ENCODE measurements around the gene ENHO.
"Not testable (repeated sequence)": the region's sequence is repeated elsewhere in the genome, so short reads cannot be mapped to it uniquely, and the experiment has no call there.

Gene ENHO

GRCh38 chr9:34506623-34507022, 16.2 kb downstream of the ENHO start:
- DNase-seq (ENCODE audit: low read depth in 2 of 2): no peak

- DNase-seq (ENCODE audit: low read depth in 2 of 2): no peak
These were observed 17.2 kb downstream of the ENHO start for GRCh38 chr9:34505370-34506120.

DNA sequence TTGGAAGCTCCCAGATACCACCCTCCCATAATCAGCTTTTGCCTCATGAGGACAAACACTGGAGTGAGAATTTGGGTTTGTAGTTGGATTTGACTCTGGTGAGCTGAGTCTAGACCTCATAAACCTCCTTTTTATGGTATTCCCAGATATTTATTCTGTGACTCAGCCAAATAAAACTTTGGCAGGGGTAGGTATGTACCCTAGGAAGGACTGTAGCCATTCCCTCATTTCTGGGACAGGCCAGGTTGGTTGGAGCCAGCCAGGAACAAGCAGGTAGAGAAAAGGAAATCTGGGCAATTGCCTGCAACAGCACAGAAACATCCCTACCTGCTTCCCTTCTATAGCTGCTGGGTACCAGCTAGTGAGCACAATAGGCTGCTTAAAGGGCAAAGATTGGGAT, 19.4 kb downstream of the ENHO start:
- no peak for DNase-seq (ENCODE audit: low read depth in 2 of 2)

- DNase-seq (ENCODE audit: low read depth in 2 of 2): no peak
These were observed 19.9 kb downstream of the ENHO start for GRCh38 chr9:34502891-34503290.

- no peak for DNase-seq (ENCODE audit: low read depth in 2 of 2)
These were observed 20.3 kb downstream of the ENHO start for GRCh38 chr9:34502471-34502870.

DNA sequence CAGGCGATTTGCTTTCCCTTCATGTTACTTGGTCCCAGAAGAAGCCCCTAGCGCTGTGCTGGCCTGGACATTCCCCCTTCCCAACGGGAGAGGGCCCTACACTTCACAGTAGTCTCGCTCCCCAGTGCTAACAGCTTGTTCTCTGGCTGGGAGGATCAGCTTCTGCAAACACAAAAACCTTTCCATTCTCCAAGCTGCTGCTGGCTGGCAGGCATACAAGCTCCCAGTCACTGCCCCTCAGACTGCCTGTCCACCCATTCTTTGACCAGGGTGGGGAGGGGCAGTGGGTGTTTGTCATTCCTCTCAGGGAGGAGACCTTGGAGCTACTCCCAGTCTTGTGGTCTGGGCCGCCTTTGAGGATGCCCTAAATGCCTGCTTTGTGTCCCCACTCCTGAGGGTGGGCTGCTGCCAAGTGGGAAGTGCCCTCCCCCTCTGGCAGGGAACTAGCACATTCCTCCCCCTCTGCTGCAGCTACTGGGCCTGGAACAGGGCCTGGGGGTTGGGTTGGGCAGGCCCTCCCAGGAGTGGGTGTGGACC, 20.8 kb downstream of the ENHO start:
- DNase-seq (ENCODE audit: low read depth in 2 of 2): no peak

DNA sequence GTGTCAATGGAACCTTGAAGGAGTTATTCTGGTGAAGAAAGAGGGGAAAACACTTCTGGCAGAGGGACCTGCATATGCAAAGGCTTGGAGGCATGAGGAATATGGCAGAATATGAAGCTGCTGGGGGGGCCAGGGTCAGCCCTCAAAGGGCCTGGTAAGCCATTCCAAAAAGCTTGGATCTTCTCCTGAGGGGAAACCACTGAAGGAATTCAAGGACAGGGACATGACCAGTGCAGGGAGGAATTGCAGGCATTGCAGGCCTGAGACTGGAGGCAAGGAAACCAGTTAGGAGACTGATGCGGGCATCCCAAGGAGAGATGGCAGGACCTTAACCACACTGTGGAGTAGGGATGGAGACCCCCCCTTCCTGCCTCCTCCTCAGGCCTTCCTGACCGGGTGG, 21.4 kb downstream of the ENHO start:
- DNase-seq (ENCODE audit: low read depth in 2 of 2): no peak

DNA sequence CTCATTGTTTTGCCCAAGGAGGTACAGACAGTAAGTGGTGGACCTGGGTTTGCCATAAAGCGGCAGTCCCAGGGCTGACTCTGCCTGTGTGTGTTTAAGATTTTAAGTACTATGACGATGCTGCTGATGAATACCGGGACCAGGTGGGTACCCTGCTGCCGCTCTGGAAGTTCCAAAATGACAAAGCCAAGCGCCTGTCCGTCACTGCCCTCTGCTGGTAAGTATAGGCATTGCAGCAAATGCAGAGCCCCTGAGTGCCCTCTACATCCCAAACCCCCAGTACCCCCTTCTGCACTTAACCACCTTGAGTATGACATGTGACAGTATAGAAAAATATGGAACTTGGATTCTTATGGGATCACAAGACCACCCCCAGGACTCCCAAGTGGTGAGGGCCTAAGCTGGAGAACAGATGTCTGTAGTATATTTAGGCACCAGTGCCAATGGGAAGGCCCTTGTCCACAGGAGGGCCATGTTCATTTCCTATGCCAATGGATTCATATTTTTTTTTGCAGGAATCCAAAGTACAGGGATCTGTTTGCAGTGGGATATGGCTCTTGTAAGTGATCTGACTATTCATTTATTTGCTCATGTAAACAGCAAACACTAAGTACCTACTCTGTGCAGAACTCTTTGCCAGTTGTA, 22.0 kb downstream of the ENHO start:
- peak; percentile 62 to 80 for DNase-seq (ENCODE audit: low read depth in 2 of 2)

- DNase-seq (ENCODE audit: low read depth in 2 of 2): no peak
These were observed 23.7 kb downstream of the ENHO start for GRCh38 chr9:34499076-34499475.

- DNase-seq (ENCODE audit: low read depth in 2 of 2): no peak
These were observed 24.2 kb downstream of the ENHO start for GRCh38 chr9:34498553-34498952.

DNA sequence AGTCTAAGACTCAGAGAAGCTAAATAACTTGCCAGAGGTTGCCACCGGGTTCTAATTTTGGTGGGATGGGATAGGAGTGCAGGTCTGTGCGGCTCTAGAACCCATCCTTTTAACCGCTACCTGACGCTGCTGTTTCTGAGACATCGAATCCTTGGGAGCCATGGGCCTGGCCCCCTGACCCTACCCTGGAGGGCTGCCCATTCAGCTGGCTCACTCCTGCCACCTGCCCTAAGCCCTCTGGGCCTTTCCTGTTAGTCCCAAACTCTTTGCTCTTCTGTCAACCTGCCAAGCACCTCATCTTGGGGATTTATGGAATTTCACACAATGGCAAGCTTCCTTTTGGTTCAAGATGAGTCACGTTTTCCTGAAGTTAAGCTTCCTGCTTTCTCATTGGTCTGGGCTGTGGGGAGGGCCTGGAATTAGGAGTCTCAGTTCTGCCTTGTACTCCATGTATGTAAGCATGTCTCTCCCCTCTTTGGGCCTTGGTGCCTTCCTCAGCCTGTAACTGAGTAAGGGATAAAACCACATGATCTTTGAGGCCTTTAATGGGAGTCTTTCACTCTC, 26.6 kb downstream of the ENHO start:
- DNase-seq (ENCODE audit: low read depth in 2 of 2): no peak

GRCh38 chr9:34493972-34494535, 28.7 kb downstream of the ENHO start:
- DNase-seq (ENCODE audit: low read depth in 2 of 2): no peak

- no peak for DNase-seq (ENCODE audit: low read depth in 2 of 2)
These were observed 30.7 kb downstream of the ENHO start for GRCh38 chr9:34492051-34492450.

DNA sequence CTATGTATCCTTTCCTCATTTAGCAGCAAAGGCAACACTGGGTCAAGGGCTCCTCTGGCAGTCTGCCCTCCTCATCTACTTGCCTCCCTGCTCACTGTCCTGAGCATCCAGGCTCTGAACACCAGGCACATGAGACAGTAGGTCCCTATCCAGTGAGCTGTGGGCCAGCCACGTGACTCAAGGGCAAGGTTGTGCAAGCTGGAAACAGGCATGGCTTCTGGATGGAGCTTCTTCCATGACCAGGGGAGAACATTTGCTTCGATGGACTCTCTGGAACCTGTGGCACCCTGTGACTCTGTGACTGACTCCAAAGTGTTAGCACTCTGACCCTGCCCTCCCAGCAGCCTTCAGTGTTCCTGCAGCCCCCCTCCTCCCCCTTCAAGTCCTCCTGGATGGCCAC, 31.2 kb downstream of the ENHO start:
- DNase-seq (ENCODE audit: low read depth in 2 of 2): no peak

DNA sequence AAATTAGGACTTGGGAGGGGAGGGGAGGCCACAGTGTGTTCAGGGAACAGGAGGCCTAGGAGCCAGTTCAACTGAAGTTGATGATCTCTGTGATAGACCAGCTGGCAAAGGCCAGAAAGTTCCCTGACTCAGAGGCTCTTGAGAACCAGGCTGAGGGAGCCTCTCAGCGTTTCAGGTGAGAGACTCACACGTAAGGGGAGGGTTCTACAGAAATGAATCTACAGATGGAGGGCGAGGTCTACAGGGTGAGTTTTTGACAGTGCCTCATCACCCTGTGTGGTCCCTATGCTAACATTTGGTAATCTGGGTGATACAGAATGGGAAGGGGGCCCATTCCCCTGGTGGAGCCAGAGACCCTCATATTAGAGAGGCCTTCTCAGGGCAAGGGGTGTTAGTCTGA, 32.0 kb downstream of the ENHO start:
- no peak for DNase-seq (ENCODE audit: low read depth in 2 of 2)

- DNase-seq (ENCODE audit: low read depth in 2 of 2): no peak
These were observed 32.4 kb downstream of the ENHO start for GRCh38 chr9:34490360-34490759.

GRCh38 chr9:34486572-34486971, 36.2 kb downstream of the ENHO start:
- DNase-seq (ENCODE audit: low read depth in 2 of 2): no peak

DNA sequence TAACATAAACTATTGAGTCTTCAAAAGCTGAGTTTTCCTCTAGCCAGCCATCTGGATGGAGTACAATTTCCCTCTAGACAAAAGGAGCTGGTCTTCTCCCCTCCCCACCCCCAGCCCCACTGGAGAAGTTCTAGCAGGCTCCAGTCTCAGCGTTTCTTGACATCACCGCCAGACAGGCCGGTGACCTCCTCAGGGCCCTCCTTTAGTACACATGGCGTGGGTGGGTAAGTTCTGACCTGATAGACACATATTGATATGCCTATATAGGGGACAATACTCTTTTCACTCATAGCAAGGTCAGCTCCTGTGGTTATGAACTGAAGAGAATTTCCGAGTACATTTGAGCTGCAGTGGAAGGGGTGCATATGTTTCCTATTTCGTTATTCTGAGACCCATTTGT, 37.0 kb downstream of the ENHO start:
- DNase-seq (ENCODE audit: low read depth in 2 of 2): no peak

DNA sequence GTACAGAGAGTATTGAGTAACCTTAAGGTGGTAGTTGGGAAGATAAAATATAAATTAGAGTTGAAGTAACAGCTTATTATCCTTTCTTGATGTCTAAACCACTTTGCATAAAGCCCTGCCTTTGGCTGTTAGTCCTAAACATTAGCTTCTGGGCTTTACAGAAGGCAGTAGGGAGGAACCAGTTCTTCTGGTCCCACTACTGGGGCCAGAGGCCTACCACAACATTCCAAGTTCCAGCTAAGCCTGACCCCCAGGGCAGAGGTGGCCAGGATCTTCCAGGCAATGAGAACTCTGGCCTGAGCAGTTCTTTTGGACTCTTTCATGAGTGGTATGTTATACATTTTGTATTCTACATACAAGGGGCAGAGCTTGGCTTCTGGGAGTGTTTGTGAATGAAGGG, 38.1 kb downstream of the ENHO start:
- no peak for DNase-seq (ENCODE audit: low read depth in 2 of 2)

- not testable (repeated sequence) for DNase-seq (ENCODE audit: low read depth in 2 of 2)
These were observed 40.0 kb downstream of the ENHO start for GRCh38 chr9:34482746-34483145.

DNA sequence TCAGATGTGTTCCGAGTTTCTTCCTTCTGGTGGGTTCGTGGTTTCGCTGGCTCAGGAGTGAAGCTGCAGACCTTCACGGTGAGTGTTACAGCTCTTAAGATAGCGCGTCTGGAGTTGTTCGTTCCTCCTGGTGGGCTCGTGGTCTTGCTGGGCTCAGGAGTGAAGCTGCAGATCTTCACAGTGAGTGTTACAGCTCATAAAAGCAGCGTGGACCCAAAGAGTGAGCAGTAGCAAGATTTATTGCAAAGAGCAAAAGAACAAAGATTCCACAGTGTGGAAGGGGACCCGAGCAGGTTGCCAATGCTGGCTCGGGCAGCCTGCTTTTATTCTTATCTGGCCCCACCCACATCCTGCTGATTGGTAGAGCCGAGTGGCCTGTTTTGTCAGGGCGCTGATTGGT, 41.2 kb downstream of the ENHO start:
- DNase-seq (ENCODE audit: low read depth in 2 of 2): not testable (repeated sequence)

DNA sequence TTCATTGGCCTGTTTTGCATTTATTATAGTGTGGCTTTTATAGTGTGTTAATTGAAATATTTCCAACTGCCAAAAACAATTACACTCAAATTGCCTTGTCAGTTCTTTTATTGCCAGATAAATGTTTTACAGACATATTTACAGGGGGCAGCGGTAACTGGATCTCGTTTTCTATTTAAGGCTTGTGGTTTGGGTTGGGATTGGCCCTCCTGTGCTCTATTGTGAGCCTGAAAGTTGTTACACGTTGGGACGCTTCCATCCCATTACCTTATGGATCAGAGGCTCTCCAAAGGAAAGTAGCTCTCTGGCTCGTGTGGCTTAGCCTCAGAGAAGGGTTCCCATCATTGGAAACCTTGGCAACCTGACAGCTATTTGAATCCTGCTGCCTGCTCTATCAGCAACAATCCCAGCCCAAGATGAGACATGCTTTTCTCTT, 43.3 kb downstream of the ENHO start:
- no peak for DNase-seq (ENCODE audit: low read depth in 2 of 2)

- no peak for DNase-seq (ENCODE audit: low read depth in 2 of 2)
These were observed 45.2 kb downstream of the ENHO start for GRCh38 chr9:34477541-34477940.

Data from stimulated activated CD4-positive, alpha-beta T cell treated with anti-CD3 and anti-CD28 coated beads, Interleukin-1b, Interleukin-23, amount 100 ng/mL, for 4 hours (primary cell).